Stimulated activated CD4-positive, alpha-beta T cell treated with anti-CD3 and anti-CD28 coated beads, Interleukin-1b, Interleukin-23, amount 100 ng/mL, for 48 hours (primary cell): ENCODE measurements around the gene NFATC4.
"Not testable (repeated sequence)": the region's sequence is repeated elsewhere in the genome, so short reads cannot be mapped to it uniquely, and the experiment has no call there.

Experiments used
- DNase-seq: peaks from one replicate; pipeline ENCODE4 v3.0.0-alpha.2; 2020

The NFATC4 gene

GRCh38 chr14:24368562-24369252 is 723 bp downstream of the NFATC4 start:
- no peak for DNase-seq

DNA sequence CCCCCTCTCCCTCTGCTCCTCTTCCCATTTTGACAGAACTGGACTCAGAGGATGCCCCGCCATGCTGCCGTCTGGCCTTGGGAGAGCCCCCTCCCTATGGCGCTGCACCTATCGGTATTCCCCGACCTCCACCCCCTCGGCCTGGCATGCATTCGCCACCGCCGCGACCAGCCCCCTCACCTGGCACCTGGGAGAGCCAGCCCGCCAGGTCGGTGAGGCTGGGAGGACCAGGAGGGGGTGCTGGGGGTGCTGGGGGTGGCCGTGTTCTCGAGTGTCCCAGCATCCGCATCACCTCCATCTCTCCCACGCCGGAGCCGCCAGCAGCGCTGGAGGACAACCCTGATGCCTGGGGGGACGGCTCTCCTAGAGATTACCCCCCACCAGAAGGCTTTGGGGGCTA is 1.5 kb downstream of the NFATC4 start:
- DNase-seq, result no peak

- DNase-seq, result no peak
Observed at GRCh38 chr14:24369907-24370687, 2.1 kb downstream of the NFATC4 start.

- no peak for DNase-seq
Observed at GRCh38 chr14:24370748-24371147, 2.8 kb downstream of the NFATC4 start.

GRCh38 chr14:24371605-24372004 is 3.6 kb downstream of the NFATC4 start:
- not testable (repeated sequence) for DNase-seq

DNA sequence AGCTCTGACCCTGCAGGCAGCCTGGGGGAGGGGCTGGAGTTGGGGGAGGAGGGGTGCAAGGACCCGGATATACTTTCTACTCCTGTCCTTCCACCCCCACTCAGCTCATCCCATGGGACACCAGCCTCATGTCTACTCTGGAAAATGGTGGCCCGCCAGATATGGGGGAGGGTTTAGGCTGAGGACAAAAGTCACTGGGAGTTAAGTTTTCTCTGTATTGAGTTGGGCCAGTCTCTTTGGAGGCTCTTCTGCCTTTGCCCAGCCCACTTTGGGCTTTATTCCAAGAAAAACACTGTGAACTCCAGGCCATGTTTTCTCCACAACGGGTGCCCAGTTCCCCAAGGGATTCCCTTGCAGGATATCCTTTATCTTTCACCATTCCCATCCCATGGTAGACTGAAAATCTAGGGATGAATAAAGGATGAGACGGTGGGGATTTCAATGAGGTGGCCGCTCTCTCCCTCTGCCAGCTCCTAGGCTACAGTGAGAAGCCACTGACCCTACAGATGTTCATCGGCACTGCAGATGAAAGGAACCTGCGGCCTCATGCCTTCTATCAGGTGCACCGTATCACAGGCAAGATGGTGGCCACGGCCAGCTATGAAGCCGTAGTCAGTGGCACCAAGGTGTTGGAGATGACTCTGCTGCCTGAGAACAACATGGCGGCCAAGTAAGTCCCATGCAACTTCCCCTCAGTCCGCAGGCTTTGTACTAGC is 4.9 kb downstream of the NFATC4 start:
- no peak for DNase-seq

DNA sequence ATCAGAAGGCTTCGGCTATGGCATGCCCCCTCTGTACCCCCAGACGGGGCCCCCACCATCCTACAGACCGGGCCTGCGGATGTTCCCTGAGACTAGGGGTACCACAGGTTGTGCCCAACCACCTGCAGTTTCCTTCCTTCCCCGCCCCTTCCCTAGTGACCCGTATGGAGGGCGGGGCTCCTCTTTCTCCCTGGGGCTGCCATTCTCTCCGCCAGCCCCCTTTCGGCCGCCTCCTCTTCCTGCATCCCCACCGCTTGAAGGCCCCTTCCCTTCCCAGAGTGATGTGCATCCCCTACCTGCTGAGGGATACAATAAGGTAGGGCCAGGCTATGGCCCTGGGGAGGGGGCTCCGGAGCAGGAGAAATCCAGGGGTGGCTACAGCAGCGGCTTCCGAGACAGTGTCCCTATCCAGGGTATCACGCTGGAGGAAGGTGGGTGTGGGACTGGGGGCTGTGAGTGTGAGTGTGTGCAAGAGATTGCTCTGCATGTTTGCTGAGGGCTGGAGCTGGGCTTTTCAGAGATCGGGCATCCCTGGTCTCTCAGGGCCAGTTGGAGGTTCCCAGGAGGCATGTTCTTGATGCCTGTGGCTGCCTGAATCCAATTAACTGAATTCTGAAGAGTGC is 8.6 kb downstream of the NFATC4 start:
- no peak for DNase-seq

DNA sequence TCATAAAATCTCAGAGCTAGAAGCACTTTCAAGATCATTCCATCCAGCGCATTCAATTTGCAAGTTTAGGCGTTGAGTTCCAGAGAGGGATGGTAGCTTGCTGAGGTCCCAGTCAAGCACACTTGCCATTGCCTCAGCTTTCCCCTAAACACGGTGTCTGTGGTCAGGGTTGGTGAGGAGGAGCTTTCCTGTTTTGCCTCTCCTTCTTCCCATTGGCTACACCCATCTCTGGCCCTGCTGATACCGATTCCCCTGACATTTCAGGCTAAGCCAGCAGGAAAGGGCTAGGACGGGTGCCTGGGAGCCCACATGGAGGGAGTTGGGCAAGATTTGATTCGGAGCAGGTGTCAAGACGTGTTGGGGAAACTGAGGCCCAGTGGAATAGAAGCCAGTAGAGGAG is 9.1 kb downstream of the NFATC4 start:
- no peak for DNase-seq

GRCh38 chr14:24377657-24378056 is 9.7 kb downstream of the NFATC4 start:
- no peak for DNase-seq

- no peak for DNase-seq
Observed at GRCh38 chr14:24378327-24378726, 10.3 kb downstream of the NFATC4 start.

DNA sequence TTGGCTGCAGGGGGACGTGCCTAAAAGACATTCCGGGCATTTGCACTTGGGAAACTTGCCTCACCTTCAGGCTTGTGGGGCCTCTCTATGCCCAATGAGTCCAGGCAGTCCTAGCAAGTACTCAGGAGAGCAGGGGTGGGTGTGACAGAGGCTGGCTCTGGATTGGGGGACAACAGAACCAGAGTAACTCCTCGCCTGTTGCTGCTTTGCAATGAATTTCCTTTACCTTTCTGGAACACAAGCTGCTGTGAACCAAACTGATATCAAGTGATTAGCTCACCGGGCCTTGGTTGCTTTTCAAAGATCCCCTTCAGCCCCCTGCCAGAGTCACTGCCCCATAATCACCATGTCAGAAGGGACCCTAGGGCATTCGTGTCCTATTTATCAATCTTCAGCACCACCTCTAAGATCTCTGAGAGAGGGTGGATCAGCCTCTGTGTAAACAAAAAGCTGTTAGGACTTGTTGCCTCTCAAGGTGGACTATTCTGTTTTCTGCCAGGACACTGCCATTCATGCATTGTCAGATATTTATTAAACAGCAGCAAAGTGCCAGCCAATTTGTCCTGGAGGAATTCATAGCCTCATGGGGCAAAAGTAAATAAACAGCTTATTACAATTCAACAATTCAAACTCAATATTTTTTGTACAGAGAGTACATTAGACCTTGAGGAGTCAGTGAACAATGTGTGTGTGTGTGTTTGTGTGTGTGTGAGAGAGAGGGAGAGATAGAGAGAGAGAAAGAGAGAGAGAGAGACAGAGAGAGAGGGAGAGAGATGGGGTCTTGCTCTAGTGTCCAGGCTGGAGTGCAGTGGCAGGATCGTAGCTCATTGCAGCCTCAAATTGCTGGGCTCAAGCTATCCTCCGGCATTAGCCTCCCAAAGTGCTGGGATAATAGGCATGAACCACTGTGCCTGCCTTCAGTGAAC is 11.3 kb downstream of the NFATC4 start:
- DNase-seq, result no peak

GRCh38 chr14:24379907-24380730 is 12.1 kb downstream of the NFATC4 start:
- DNase-seq, result no peak

DNA sequence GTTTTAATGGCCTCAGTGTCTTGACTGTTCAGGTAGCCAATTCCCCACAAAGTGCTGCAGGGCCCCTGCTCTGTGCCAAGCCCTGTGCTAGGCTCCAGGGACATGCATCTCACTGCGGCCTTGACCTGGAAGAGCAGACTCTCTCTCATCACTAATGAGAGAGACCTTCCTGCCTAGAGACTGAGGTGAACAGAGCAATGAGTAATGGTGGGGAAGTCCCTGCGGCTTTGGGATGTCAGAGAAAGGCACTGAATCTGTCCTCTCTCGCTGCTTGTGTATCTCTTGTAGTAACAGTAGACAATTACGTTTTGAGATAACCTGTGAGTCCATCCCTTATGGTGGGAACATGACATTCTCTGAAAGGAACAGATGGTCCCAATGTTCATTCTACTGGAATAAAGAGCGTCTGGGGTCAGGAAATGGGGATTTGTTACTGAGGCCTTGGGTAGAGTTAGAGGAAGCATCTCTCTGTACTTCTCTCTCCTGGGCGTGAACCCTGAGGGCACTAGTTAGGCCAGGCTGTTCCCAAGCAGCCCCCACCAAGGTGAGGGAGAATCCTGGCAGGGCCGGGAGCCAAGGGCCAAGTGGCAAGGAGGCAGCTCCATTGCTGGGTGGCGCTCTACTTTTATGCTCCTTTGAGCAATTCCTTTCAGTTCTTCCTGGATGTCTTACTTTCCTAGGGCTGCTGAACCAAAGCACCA is 13.5 kb downstream of the NFATC4 start:
- DNase-seq, result no peak

DNA sequence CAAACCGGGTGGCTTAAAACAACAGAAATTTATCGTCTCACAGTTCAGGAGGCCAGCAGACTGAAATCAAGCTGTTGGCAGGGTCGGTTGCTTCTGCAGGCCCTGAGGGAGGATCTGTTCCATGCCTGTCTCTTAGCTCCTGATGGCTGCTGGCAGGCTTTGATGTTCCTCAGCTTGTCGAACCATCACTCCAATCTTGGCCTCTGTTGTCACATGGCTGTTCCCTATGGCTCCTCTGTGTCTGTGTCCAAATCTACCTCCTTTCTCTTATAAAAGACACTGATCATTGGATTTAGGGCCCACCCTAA is 14.0 kb downstream of the NFATC4 start:
- no peak for DNase-seq

- DNase-seq, result no peak
Observed at GRCh38 chr14:24384169-24384568, 16.2 kb downstream of the NFATC4 start.

DNA sequence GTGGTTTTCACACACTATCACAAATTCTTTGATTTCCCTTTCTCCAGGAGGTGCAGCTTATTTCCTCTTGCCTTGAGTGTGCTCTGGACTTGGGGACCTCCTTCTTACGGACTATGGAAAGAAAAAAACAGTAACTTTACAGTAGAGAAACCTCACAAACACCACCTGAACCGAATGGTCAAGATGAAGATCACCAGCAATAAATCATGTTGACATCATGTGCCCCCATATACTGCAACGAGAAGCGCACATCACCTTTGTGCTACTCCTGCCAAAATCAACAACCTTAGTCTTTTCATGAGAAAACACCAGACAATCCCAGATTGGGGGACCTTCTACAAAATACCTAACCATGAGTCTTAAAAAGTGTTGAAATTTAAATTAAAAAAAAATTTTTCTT is 17.5 kb downstream of the NFATC4 start:
- no peak for DNase-seq

- DNase-seq, result no peak
Observed at GRCh38 chr14:24387009-24387345, 19.0 kb downstream of the NFATC4 start.

GRCh38 chr14:24387579-24387978 is 19.6 kb downstream of the NFATC4 start:
- DNase-seq, result not testable (repeated sequence)

GRCh38 chr14:24388474-24389179 is 20.6 kb downstream of the NFATC4 start:
- DNase-seq, result no peak

DNA sequence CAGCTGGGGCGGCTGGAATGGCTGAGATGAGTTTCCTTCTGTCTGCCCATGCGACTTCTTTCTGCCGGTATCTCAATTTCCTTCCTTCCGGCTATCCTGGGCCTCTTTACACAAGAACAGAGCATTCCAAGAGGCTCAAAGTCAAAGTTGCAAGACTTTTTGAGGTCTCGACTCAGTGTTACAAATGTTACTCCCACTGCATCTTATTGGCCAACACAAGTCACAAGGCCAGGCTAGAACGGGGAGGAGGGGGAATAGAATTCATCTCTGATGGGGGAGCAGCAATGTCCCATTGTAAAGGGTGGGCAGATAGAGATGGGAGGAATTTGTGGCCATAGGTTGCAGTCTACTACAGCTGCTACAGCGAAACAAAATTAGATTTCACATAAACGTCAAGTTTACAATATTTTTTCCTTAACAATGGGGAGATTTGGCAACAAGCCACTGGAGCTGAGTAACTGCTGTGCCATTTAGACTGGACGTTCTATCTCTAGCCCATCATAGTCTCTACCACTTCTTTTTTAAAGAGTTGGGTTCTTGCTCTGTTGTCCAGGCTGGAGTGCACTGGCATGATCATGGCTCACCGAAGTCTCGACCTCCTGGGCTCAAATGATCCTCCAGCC is 21.4 kb downstream of the NFATC4 start:
- no peak for DNase-seq
